ENCODE results near the gene MCM9.

MCM9 gene

DNA sequence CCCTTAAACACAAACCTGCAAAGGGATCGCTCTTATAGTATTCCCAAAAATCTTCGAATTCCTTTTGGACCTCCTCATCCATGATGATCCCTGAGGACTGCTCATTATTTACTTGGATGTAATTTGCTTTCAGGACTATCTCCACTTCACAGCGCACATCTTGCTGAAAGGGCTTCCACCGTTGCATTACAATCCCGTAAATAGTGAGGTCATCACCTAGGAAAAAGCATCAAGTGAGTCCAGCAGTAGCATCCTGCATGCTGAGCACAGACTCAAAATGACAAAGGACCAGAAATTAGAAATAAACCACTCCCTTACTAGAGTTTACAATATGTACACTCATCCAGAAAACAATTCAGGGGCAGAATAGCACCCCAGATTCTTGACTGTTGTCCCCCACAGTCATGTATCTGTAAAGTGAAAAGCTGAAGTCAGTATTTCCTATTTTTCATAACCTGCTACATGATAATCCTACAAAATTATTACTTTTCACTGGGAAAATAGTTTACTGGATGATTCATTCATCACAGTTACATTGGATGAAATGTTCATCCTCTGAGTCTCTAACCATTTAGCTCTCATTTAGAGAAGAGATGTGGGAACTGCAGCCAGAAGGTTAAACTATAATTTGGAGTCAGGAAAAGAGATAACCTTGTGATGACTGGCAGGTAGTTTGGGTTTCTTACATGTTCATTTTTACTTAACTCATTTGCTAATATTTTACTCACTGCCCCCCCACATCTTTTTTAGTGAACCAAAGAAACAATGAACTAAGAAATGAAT lies 17.2 kb downstream of the MCM9 start:
- H3K4me1 Mint-ChIP-seq (ENCODE audit: low read depth in 2 of 2) = no peaks in the 10 kb centered on the region
- peaks cover 36% of the 10 kb centered on the region for H3K36me3 Mint-ChIP-seq (ENCODE audit: insufficient read depth)
- ATAC-seq (replicated peaks) = no peak
- no peak overlapping the region for H3K4me3 Mint-ChIP-seq
- H3K27ac Mint-ChIP-seq = no peak overlapping the region
- no peaks in the 10 kb centered on the region for H3K9me3 Mint-ChIP-seq
- no peaks in the 10 kb centered on the region for H3K27me3 Mint-ChIP-seq
- no peak for DNase-seq

- no peaks in the 10 kb centered on the region for H3K27me3 Mint-ChIP-seq
- H3K36me3 Mint-ChIP-seq (ENCODE audit: insufficient read depth) = peaks cover 50% of the 10 kb centered on the region
- DNase-seq (no peak), ATAC-seq (replicated peaks) (no peak)
- no peaks in the 10 kb centered on the region for H3K9me3 Mint-ChIP-seq
- H3K4me1 Mint-ChIP-seq (ENCODE audit: low read depth in 2 of 2) = no peaks in the 10 kb centered on the region
- H3K4me3 Mint-ChIP-seq = no peak overlapping the region
- H3K27ac Mint-ChIP-seq = peak overlapping the region; percentile 34 to 65
These were observed 20.4 kb downstream of the MCM9 start for GRCh38 chr6:118914598-118914997.

- H3K36me3 Mint-ChIP-seq (ENCODE audit: insufficient read depth) = peaks cover 54% of the 10 kb centered on the region
- no peak for ATAC-seq (replicated peaks)
- peak overlapping the region; percentile 14 to 53 for H3K27ac Mint-ChIP-seq
These were observed 21.8 kb downstream of the MCM9 start for GRCh38 chr6:118913161-118913560.

DNA sequence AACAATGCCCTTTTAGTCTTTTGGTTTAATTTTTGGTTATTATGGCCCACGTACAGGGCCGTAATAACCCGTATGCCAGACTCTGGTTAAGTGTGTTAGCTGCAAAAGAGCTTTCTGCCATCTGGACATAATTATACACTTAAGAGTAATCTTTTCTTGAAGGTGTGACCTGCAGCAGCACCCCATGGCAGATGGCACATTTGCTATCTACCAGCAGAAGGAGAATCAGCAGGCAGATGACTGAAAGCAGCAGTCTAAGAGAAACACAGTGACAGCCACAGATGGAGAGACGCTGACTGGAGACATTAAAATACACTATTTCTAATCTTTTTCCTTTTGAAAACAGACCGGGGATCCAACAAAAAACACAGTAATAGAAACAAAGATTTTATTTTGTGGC lies 22.3 kb downstream of the MCM9 start:
- DNase-seq (no peak), ATAC-seq (replicated peaks) (no peak)
- no peaks in the 10 kb centered on the region for H3K9me3 Mint-ChIP-seq
- no peak overlapping the region for H3K4me3 Mint-ChIP-seq
- H3K36me3 Mint-ChIP-seq (ENCODE audit: insufficient read depth) = peaks cover 57% of the 10 kb centered on the region
- peak overlapping the region; percentile 14 to 53 for H3K27ac Mint-ChIP-seq
- H3K27me3 Mint-ChIP-seq = no peaks in the 10 kb centered on the region
- H3K4me1 Mint-ChIP-seq (ENCODE audit: low read depth in 2 of 2) = peaks cover 0 to 4% of the 10 kb centered on the region in 2 donors

More at GRCh38 chr6:118913161-118913560, 21.8 kb downstream of the MCM9 start:
- Mint-ChIP-seq H3K4me1 (ENCODE audit: low read depth in 2 of 2) (peaks cover 0 to under 1% of the 10 kb centered on the region in 2 donors), H3K9me3 (no peaks in the 10 kb centered on the region), H3K27me3 (no peaks in the 10 kb centered on the region), H3K4me3 (no peak overlapping the region)
- no peak for DNase-seq

GRCh38 chr6:118908441-118908840 lies 26.5 kb downstream of the MCM9 start:
- Mint-ChIP-seq H3K27me3 (no peaks in the 10 kb centered on the region), H3K9me3 (no peaks in the 10 kb centered on the region), H3K4me1 (ENCODE audit: low read depth in 2 of 2) (peaks cover 8 to 11% of the 10 kb centered on the region in 2 donors), H3K4me3 (no peak overlapping the region), H3K27ac (no peak overlapping the region), H3K36me3 (ENCODE audit: insufficient read depth) (peaks cover 66% of the 10 kb centered on the region)
- ATAC-seq (replicated peaks) (no peak), DNase-seq (no peak)

- no peak overlapping the region for H3K4me3 Mint-ChIP-seq
- H3K27ac Mint-ChIP-seq = peak overlapping the region; percentile 62 to 80
- H3K27me3 Mint-ChIP-seq = no peaks in the 10 kb centered on the region
- H3K9me3 Mint-ChIP-seq = no peaks in the 10 kb centered on the region
- no peak for DNase-seq
- peaks cover 72% of the 10 kb centered on the region for H3K36me3 Mint-ChIP-seq (ENCODE audit: insufficient read depth)
- ATAC-seq (replicated peaks) = peak; percentile 49
- H3K4me1 Mint-ChIP-seq (ENCODE audit: low read depth in 2 of 2) = peaks cover 15 to 25% of the 10 kb centered on the region in 2 donors
These were observed 29.1 kb downstream of the MCM9 start for GRCh38 chr6:118905851-118906250.

DNA sequence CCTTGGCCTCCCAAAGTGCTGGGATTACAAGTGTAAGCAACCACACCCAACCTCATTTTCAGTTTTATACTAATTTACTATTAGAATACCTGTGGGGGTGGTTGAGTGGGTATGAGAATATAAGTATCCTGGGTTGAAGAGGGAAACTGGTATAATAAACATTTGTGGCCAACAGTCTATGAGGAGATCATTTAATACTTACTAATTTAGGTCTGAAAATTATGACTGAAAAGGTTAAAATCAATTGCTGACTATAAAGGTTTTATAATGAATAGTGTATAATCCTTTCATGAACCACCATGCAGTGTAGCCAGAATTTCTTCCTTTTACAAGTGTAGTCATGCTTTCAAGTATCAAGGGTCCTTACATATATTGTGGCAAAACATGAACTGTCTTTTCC lies 29.9 kb downstream of the MCM9 start:
- H3K4me3 Mint-ChIP-seq = no peak overlapping the region
- peak overlapping the region in 1 of 2 donors; percentile 80 for H3K27ac Mint-ChIP-seq
- peaks cover 23 to 33% of the 10 kb centered on the region in 2 donors for H3K4me1 Mint-ChIP-seq (ENCODE audit: low read depth in 2 of 2)
- DNase-seq (no peak), ATAC-seq (replicated peaks) (no peak)
- H3K36me3 Mint-ChIP-seq (ENCODE audit: insufficient read depth) = peaks cover 69% of the 10 kb centered on the region
- no peaks in the 10 kb centered on the region for H3K27me3 Mint-ChIP-seq
- no peaks in the 10 kb centered on the region for H3K9me3 Mint-ChIP-seq

DNA sequence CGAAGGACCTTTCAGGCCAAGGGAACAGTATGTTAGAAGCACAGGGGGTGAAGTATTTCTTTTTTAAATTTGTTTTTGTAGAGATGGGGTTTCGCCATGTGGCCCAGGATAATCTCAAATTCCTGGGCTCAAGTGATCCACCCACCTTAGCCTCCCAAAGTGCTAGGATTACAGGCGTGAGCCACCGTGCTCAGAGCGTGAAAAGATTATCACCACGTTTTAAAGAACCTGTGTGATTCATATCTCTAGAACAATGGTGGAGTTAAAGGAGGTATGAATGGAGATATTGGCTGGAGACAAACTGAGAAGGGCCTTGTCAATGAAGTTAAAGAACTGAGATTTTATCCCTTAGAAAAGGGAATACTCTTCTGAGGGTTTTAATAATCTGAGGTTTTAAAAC lies 31.3 kb downstream of the MCM9 start:
- Mint-ChIP-seq H3K36me3 (ENCODE audit: insufficient read depth) (peaks cover 59% of the 10 kb centered on the region), H3K27me3 (no peaks in the 10 kb centered on the region), H3K27ac (peak overlapping the region; percentile 29 to 81), H3K9me3 (no peaks in the 10 kb centered on the region), H3K4me3 (no peak overlapping the region), H3K4me1 (ENCODE audit: low read depth in 2 of 2) (peaks cover 35 to 44% of the 10 kb centered on the region in 2 donors)
- DNase-seq = no peak
- ATAC-seq (replicated peaks) = no peak

GRCh38 chr6:118903138-118903537 lies 31.8 kb downstream of the MCM9 start:
- H3K9me3 Mint-ChIP-seq = no peaks in the 10 kb centered on the region
- H3K4me3 Mint-ChIP-seq = no peak overlapping the region
- ATAC-seq (replicated peaks) (no peak), DNase-seq (no peak)
- H3K27me3 Mint-ChIP-seq = no peaks in the 10 kb centered on the region
- H3K4me1 Mint-ChIP-seq (ENCODE audit: low read depth in 2 of 2) = peaks cover 38 to 46% of the 10 kb centered on the region in 2 donors
- peaks cover 54% of the 10 kb centered on the region for H3K36me3 Mint-ChIP-seq (ENCODE audit: insufficient read depth)
- peak overlapping the region; percentile 29 to 81 for H3K27ac Mint-ChIP-seq

GRCh38 chr6:118902726-118903125 lies 32.2 kb downstream of the MCM9 start:
- ATAC-seq (replicated peaks) = no peak
- H3K4me3 Mint-ChIP-seq = no peak overlapping the region
- peaks cover 40 to 47% of the 10 kb centered on the region in 2 donors for H3K4me1 Mint-ChIP-seq (ENCODE audit: low read depth in 2 of 2)
- peaks cover 50% of the 10 kb centered on the region for H3K36me3 Mint-ChIP-seq (ENCODE audit: insufficient read depth)
- DNase-seq = no peak
- H3K27ac Mint-ChIP-seq = peak overlapping the region; percentile 29 to 81
- H3K27me3 Mint-ChIP-seq = no peaks in the 10 kb centered on the region
- no peaks in the 10 kb centered on the region for H3K9me3 Mint-ChIP-seq

DNA sequence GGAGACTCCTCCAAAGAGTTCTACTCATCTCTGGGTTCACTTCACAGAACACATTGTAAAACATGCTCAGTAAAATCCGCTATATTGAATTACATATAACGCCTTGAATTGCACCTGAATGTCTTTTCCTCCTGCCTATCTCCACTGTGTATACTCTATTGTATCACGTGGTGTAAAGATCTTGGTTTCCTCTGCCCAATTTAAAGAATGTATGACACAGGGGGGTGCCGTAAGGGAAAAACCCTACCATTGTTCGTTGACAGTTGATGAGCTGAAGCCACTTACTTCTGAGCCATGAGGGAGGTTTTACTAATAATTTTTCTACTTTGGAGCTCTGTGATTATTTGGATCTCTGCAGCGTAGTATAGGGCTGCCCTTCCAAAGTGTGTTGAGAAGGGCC lies 35.0 kb downstream of the MCM9 start:
- DNase-seq = no peak
- Mint-ChIP-seq H3K4me1 (ENCODE audit: low read depth in 2 of 2) (peaks cover 39 to 56% of the 10 kb centered on the region in 2 donors), H3K27me3 (no peaks in the 10 kb centered on the region), H3K36me3 (ENCODE audit: insufficient read depth) (peaks cover 39% of the 10 kb centered on the region), H3K27ac (peak overlapping the region; percentile 74 to 89), H3K4me3 (peak overlapping the region; percentile 14 to 58), H3K9me3 (no peaks in the 10 kb centered on the region)
- peak; percentile 58 for ATAC-seq (replicated peaks)

DNA sequence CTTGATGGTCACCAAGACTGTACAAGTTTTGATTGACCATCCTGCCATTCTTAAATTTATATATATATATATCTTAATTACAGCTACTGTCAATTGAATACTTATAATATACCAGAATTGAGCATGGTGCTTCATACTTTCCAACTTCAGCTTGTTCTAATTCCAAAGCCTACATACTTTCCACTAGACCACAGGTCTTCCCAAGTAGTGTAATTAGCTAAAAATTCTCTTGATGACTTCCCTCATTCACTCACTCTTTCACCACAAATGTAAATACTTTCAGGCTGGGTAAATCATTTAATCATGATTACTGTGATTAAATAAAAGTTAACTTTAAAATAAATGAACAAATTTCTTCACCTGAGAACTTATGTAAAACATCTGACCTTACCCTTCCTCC lies 37.6 kb downstream of the MCM9 start:
- DNase-seq (no peak), ATAC-seq (replicated peaks) (no peak)
- Mint-ChIP-seq H3K4me3 (peak overlapping the region in 1 of 2 donors; percentile 22), H3K4me1 (ENCODE audit: low read depth in 2 of 2) (peaks cover 35 to 57% of the 10 kb centered on the region in 2 donors), H3K27me3 (no peaks in the 10 kb centered on the region), H3K36me3 (ENCODE audit: insufficient read depth) (peaks cover 44% of the 10 kb centered on the region), H3K9me3 (no peaks in the 10 kb centered on the region), H3K27ac (no peak overlapping the region)

GRCh38 chr6:118896339-118897136 lies 38.4 kb downstream of the MCM9 start:
- peak overlapping the region; percentile 57 to 100 for H3K4me3 Mint-ChIP-seq
- H3K9me3 Mint-ChIP-seq = no peaks in the 10 kb centered on the region
- peaks cover 43 to 62% of the 10 kb centered on the region in 2 donors for H3K4me1 Mint-ChIP-seq (ENCODE audit: low read depth in 2 of 2)
- DNase-seq (no peak), ATAC-seq (replicated peaks) (no peak)
- H3K27me3 Mint-ChIP-seq = no peaks in the 10 kb centered on the region
- peak overlapping the region; percentile 55 to 98 for H3K27ac Mint-ChIP-seq
- peaks cover 38% of the 10 kb centered on the region for H3K36me3 Mint-ChIP-seq (ENCODE audit: insufficient read depth)

Data from effector memory CD8-positive, alpha-beta T cell (primary cell).